ENCODE data around the gene ADGRF4.
"Not testable (repeated sequence)": the region's sequence is repeated elsewhere in the genome, so short reads cannot be mapped to it uniquely, and the experiment has no call there.

The ADGRF4 gene

DNA sequence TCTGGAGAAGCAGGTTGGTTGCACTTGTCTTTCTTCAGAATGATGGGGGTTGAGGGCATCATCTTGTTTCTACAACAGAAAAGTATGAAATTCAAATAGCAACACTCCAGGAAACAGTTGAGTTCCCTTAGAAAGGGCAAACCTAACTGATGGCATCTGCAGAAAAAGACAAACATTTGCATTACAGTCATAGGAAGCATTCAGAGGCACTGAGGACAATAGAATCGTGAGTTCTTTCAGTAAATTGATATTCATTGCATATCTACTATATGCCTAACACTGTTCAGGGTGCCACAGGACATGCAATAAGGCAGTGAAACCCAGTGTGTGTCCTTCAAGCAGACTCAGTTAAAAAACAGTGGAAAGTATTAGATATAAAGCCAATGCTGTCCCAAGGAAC, 42.3 kb downstream of the ADGRF4 start:
- FAIRE-seq: no peak

DNA sequence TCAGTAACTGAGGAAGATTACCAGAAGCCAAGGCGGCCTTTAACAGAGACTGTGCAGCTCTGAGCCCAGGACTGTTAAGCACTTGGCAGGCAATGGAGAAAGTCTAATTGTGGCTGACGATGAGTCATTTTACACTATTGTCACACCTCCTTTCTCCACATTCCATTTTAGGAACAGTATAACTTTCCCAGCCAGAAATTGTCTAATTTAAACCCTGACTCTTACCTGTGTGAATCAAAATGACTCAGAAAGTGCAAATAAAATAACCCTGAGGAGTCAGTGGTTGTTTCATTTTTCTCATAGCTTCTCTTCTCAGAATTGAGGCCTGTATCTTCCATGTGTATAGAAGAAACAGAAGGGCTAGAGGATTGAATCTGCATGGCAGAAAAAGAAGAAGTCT, 43.4 kb downstream of the ADGRF4 start:
- no peak for FAIRE-seq

DNA sequence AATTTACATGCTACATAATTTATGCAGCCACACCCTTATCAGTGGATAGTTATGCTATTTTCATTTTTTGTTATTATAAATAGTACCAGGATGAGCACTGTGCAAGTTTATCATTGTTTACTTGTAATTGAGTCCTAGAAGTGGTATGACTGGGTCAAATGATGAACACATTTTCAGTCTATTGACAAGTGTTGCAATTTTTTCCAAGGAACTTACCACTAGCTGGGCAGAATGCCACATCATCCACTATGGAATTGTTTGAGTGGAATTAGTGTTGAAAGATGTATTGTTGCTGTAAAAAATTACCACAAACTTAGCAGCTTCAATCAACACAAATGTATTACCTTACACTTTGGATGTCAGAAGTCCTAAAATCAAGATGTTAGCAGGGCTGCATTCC, 45.4 kb downstream of the ADGRF4 start:
- no peak for FAIRE-seq

DNA sequence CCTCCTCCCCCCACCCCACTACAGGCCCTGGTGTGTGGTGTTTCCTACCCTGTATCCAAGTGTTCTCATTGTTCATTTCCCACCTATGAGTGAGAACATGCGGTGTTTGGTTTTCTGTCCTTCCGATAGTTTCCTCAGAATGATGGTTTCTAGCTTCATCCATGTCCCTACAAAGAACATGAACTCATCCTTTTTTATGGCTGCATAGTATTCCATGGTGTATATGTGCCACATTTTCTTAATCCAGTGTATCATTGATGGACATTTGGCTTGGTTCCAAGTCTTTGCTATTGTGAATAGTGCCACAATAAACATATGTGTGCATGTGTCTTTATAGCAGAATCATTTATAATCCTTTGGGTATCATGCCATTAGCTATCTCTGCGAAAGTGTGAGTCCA, 46.9 kb downstream of the ADGRF4 start:
- FAIRE-seq: not testable (repeated sequence)

DNA sequence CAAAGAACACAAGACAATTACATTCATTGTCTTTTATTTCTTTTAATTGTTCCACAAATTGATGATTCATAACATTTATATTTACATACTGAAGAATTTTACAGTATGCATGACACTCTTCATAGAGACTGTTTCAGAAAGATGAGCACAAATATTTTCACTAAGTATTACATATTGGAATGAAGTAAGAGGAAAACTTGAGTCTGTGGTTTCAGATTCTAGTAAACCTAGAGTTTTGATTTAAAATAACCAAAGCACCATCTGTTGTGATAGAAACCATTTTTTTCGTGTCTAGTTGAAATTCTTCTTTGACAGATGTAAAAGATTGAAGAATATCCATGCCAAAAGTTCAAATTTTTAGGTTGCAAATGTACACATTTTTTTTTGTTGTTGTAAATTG, 51.4 kb downstream of the ADGRF4 start:
- no peak for FAIRE-seq

DNA sequence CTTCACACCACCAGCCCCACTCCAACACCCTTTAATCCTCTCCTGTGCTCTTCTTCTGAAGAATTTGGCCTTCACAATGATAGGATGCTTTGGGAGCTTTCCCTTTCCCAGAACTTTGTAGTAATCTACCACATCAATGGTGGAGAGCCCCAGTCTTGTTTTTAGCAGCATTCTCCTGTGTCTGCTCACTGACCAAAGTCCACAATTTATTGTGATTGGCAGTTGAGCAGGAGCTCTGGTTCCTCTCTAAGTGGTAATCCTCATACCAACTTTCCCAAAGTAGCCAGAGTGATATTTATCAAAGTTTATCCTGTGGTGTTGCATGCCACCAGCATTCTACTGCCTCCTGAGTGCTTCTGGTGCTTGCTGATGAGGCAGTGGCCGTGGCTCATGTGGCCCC, 54.4 kb downstream of the ADGRF4 start:
- no peak for FAIRE-seq

DNA sequence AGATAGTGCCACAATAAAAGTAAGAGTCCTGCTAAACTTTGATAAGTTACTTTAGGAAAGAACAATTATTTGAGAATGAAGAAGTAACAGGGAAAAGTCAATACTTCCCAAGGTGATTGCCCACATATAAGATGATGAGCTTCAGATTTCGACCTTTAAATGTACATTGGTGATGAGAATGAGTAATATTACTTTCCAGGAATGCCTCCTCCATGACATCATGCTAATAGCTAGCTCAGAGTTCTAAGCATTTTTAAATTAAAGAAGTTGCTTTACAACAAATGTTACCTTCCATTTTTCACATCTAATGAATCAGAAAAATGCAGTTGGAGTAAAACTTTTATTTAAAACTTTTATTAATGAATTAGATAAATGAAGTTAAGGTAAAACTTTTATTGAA, 61.0 kb downstream of the ADGRF4 start:
- FAIRE-seq: no peak

DNA sequence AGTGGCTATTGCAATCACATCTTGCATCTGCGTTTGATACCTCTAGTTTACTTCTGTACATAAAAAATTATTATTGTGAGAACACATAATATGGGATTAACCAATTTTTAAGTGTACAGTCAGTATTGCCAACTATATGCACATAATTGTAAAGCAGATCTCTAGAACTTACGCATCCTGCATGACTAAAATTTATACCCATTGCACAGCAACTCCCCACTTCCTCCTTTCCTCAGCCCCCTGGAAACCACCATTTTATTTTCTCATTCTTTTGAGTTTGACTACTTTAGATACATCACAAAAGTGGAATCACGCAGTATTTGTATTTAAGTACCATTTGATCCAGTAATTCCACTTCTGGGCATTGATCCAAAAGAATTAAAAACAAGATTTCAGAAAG, 64.1 kb downstream of the ADGRF4 start:
- no peak for FAIRE-seq

DNA sequence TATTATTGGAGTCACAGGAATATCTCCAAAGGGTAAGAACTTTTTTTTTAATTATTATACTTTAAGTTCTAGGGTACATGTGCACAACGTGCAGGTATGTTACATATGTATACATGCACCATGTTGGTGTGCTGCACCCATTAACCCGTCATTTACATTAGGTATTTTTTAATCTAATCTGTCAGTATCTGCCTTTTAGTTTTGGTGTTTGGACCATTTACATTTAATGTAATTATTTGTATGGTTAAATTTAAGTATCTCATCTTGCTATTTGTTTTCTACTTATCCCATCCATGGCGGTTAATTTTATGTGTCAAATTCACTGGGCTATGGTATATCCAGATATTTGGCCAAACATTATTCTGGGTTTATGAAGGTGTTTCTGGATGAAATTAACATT, 68.1 kb downstream of the ADGRF4 start:
- FAIRE-seq: no peak

DNA sequence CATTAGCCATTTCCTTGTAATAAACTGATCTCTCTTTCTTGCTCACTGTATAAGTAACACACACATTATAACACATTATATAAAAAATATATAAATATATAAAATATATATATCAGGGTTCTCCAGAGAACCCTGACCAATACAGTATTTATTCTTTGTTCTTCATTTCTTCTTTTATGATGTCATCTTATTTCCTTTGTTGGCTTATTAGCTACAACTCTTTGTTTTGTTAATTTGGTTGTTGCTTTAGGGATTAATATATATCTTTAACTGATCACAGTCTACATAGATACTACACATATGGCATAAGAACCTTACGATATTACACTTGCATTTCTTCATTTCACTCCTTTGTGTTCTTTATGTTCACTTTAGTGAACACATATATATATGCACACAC, 68.7 kb downstream of the ADGRF4 start:
- FAIRE-seq: no peak

DNA sequence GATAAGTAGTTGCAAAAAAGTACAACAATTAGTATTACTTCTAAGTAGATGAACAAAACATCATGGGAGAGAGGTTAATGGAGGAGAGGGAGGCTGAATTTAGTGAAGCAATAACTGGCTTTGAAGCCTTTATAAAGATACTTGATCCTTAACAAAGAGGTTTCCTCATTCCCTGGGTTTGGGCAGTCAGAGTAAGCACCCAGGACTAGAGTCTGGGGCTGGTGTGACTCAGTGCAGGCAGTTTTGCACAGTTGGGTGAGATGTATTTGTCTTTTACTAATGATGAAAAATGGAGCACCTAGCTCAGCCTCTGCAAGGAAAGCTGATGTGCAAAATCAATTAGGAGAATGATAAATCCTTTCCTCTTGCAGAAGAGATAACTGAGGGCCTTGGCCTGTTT, 71.6 kb downstream of the ADGRF4 start:
- FAIRE-seq: no peak
